GM19193 (cell line): Measurements from ENCODE around the gene LSM10.

Source experiments
- POLR2A ChIP-seq: IDR thresholded peaks from 4 replicates; pipeline ENCODE4 v1.6.1; 2011; ENCODE audit not compliant: insufficient read depth, insufficient read length; ENCODE audit errors: extremely low read depth

LSM10 gene

DNA sequence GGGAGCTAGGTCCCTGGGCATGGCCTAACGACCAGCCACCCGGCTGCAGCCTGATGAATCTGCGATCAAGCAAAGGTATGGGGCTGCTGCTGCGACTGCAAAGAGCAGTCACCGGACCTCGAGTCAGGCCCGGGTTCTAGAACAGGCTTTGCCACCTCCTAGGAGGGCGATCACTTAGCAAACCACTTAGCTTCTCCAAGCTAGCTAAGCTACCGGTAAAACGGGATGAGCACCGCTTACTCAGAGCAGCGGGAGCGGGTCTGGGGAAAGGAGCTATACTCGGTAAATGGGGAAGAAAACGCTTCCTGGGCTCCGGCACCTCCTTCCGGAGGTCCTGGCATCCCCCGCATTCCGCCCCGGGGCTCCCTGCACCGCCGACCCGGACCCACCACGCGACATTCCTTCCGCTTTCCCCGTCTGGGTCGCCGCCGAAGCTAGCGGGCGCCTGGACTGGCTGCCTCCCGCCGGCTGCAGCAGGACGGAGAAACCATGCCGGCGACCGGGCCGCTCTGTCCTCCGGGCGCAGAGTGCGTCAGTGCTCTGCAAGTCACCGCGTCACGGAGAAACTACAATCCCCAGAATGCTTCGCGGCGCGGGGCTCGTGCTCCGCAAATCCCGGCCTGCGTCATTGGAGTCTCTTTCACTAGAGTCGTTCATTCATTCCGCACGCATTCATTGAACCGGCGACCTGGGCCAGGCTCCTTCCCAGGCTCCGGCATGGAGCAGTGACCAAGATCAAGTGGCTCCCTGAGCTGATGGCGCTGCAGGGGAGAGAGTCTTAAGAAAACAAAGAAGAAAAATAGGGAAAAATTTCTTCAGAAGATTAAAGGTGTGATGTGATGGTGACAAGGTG, at the start of gene LSM10:
TSS of gene LSM10 (minus strand) at position 531 of the 853 bp plus-strand sequence. CDS start 3,779 bp downstream, outside the sequence.
- TF ChIP-seq POLR2A, result peak; percentile 80

DNA sequence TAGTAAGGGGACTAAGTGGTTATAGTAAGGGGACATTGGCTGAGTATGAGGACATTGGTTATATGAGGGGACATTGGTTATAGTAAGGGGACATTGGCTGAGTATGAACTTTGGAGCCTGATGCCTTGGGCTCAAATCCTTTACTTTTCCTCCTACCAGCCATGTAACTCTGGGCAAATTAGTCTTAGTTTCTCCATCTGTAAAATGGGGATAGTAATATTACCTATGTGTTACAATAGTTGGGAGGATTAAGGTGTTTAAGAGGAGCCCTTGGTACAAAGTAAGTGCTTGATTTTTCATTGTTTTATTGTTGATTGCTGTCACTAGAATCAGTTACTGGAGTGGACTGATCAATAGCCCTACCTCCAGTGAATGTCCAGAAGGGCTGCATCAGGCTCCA, 49.7 kb upstream of the LSM10 start:
- TF ChIP-seq POLR2A, result no peak

DNA sequence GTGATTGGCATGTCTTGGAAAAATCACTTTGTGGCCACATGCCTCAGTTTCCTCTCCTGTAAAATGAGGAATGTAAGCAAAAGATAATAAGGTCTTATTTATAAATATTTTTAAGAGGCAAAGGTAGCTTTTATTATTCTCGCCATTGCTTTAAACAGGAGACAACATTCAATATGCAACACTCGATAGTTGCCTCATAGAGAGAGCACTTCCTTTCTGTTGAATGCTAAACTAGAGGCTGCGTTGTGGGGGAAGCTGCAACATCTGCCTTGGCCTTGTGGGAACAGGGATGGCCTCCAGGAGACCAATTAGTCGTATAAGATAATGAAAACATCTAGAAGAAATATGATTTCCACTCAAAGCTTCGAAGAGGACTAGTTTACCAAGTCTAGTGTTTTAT, 49.0 kb upstream of the LSM10 start:
- TF ChIP-seq POLR2A, result no peak

DNA sequence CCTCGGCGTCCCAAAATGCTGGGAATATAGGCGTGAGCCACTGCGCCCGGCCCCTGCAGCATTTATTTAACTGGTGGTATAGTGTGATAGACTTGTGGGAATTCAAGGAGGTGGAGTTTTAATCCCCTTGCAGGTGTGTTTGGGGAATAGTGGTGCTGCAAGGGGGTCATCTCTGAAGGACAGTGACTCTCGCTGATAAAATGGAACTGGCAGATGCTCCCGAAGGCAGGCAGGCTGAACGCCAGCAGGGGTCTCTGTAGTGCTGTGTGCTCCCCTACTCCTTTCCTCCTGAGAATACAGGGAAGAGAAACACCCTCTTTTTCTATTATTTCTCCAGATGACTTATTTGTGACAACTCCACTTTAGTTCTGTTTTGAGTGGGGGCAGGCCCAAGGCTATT, 48.6 kb upstream of the LSM10 start:
- no peak for TF ChIP-seq POLR2A

DNA sequence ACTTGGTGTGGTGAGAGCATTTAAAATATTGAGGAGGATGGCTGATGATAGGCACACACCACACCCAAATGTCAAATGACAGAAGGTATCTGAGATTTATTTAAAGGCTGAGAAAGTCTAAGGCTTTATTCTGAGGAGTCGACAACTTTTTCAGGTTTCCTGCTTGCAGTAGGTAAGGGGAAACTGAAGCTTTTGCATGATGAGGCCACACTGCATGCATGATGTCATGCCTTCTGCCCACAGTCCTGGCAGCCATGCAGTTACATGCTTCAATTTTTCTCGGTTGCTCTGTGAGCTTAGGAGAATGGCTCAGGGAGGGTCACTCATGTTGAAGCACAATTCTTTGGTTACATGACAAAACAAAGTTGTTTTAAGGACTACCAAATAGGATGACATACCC, 45.6 kb upstream of the LSM10 start:
- no peak for TF ChIP-seq POLR2A

DNA sequence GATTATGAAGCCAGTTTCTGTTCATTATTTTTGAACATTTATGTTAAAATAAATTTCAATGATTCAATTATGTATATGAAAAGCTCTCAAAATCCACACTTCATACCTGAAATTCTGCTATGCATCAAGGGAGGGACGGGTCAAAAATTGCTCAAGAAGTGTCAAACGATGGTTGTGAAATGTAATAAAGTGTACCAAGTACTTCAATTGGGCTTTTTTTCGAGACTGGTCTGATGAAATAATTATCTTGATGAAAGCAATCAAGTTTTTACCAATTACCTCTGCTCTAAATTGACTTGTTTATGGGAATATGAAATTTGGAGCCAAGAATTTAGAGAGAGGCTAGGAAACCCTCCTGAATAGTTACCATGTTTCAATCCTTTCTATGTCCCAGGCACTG, 44.6 kb upstream of the LSM10 start:
- TF ChIP-seq POLR2A, result no peak

DNA sequence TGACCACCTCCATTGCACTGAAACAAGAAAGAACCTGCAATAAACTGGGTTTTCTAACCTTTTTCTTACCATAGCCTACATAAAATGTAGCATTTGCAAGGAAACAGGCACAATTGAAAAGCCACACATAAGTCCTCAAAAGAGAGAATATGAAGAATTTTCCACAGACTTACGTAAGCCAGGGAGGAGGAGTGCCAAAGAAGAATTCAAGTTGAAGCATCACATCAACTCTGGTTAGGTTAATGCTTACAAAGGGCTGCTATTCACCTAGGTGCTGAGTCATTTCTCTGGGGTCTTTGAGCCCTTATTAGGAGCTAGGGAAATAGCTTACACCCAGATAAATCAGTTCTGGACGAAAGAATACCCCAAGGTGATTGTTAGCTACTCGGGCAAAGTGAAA, 42.9 kb upstream of the LSM10 start:
- TF ChIP-seq POLR2A, result no peak

DNA sequence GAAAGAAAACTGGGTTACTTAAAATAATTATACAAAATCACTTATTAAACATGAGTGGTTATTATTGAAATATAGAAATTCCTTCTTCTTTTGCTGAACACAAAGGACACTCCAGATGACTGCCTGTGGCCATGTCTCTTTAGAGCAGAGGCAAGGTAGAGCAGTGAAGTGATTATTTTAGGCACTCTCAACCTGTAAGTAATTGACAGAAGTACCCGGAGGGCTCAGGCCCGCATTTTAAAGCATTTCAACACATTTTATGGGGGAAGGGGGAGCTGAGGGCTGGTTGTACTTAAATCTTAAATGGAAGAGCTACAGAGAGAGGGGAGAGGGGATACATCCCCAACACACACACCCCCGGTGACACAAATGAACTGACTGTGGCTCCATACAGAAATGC, 42.3 kb upstream of the LSM10 start:
- TF ChIP-seq POLR2A, result no peak

DNA sequence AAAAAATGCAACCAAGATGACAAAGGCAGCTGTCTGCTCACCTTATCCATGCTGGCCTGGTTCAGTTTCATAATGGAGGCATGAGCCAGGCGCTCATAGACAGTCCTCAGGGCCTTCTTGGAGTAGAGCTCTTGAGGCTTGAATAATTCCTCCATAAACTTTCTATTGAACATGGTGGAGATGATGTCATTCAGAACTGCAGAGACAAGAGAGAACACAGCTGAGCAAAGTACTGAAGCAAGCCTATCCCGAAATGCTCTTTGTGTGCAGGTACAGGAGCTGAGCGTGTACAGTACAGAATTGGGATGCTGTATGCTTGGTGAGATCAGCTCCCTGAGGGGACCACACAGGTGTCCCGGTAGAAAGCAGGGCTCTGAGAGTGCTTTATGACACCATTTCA, 41.0 kb upstream of the LSM10 start:
- no peak for TF ChIP-seq POLR2A

DNA sequence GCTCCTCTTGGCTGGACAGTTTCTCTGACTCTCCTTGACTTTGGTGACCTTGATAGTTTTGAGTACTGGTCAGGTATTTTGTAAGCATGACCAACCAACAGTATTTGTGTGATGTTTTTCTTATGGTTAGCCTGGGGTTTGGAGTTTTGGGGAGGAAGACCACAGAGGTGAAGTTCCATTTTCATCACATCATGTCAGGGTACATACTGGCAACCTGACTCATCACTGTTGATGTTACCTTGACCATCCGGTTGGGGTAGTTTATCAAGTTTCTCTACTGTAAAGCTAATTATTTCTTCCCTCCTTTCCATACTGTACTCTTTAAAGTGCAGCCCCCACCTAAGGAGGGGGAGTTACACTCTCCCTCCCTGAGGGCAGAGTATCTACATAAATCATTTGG, 39.1 kb upstream of the LSM10 start:
- no peak for TF ChIP-seq POLR2A

DNA sequence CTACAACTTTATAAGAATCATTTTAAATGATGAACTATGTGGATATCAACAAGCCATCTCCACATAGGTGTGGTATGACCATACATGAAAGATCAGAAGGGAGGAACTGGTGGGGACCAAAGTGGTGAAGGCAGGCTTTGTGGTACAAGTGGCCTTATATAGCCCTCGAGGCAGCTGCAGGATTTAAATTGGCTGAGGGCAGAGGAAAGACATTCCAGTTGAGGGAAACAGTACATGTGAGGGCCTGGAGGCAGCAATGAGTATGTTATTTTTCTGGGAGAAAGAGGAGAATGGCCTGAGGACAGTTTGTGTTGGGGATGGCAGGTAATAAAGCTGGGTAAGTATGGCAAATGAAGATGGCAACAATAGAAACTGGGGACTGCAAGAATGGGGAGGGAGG, 35.4 kb upstream of the LSM10 start:
- no peak for TF ChIP-seq POLR2A

DNA sequence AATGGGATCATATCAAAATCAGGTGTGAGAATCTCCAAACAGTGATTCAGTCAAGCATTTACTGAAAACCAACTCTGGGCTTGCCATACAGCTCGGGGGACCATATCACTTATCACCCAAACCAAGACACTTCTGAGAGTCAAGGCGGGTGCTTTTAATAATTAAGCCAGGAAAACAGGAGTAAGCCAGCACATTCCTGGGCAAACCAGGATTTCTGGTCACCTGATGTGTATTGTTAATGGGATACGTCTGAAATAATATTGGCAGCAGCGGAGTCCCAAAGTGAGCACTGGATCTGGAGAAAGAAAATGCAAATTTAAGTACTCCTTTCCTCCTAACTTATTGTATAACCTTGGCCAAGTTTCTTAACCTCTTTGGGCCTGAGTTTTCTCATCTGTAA, 34.9 kb upstream of the LSM10 start:
- no peak for TF ChIP-seq POLR2A

DNA sequence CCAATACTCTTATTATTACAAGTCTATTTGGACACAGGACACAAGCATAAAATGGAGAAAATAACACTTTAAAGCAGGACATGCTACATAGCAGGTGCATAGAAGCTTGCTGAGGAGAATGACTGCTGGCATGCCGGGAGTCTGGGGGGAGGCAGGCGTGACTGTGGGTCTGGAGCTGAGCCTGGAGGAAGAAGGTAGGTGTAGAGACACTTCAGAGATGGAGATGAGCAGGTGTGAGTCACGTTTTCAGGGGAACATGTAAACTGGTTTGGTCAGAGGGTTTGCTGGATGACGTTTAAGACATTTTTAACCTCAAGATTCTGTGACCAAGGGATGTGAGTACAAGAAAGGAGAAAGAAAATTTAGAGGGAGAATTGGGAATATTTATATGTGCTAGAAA, 28.1 kb upstream of the LSM10 start:
- no peak for TF ChIP-seq POLR2A

DNA sequence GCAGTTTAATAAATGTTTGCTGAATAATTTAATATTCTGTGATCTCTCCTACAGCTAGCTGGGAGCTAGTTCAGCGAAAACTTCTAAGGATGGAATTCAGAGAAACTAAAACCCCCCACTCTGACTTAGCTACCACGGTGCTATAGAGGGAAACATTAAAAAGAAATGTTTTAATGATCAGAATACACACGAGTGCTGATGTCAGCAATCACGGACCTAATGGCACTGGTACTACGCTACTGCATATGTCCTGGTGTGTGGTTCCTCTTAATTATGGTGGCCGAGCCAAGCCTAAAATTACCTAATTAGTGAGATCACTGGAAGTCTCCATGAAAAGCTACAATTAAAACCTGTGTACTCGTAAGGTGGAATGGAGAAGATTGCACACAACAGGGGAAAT, 23.9 kb upstream of the LSM10 start:
- TF ChIP-seq POLR2A, result no peak

DNA sequence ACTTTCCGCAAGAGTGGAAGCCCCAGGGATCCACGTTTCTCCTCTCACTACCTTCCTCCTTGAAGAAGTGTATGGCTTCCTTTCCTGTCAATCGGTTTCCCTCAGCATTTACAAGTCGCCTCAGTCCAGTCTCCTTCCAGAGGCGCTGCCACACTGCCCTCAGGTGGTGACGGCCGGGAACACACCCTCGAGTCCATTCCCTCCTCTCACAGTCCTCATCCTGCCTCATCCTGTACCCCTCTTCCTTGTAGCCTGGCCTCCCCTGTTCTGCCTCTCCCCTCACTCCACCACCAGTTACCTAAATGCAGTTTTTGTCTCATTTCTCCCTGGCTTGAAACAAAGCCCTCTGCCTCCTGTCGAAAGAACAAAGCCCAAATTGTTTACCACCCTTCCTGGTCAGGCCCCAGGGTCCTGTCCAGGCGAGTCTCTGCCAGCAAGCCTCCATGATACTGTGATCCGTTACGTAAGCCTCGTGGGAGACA, 23.2 kb upstream of the LSM10 start:
- no peak for TF ChIP-seq POLR2A

DNA sequence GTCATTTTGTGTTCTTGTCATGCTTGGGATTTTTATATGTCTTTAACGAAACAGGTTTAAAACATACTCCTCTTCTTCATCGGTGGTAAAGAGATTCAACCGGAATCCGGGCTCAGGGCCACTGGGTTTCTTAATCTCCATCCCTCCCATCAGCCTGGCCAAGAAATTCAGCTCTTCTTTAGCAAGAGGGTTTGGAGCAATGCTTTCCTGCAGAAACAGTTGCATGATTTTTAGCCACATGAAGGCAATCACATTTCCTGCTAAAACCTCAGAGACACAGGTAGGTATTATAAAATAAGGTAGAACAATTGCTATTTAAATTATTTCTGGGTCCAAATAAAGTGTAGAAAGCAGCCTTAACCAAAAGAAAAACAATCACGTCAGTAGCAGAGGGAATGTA, 22.7 kb upstream of the LSM10 start:
- no peak for TF ChIP-seq POLR2A
